ENCODE results near the gene OGG1. TPM values are rescaled to one million over a fixed set of nuclear protein-coding genes. Genes with fewer than 3 reads are reported as not detected.
A peak's percentile ranks its signal among the peaks of the same experiment; 100 is the strongest.

Gene OGG1
- total and polyA plus RNA-seq, 12 donors = 5.2 to 15.1 (median 8.5) TPM

- DNase-seq (no peak), ATAC-seq (peak; percentile 38 to 69 (median 52))
- peaks cover 0 to 63% (median 0%) of the 10 kb centered on the region in 9 donors for H3K4me1 ChIP-seq
- H3K9me3 ChIP-seq = no peaks in the 10 kb centered on the region
- no peak for TF ChIP-seq CTCF (IDR thresholded peaks at IDR 0.05)
- peaks cover 0 to 55% (median 34%) of the 10 kb centered on the region in 9 donors for H3K36me3 ChIP-seq
- H3K27ac ChIP-seq = peak overlapping the region in 3 of 10 donors; percentile 22 to 90 (median 36)
- H3K27me3 ChIP-seq = no peaks in the 10 kb centered on the region
- no peak overlapping the region for H3K4me3 ChIP-seq
- WGBS, 2 donors = 79 to 84% methylated on average over 8 of the region's 8 CpGs
- intact Hi-C loops (cut with DNase I) = no loop called here
These were observed 30.1 kb downstream of the OGG1 start for GRCh38 chr3:9779721-9780457.

- no peaks in the 10 kb centered on the region for H3K9me3 ChIP-seq
- no peak overlapping the region for H3K4me3 ChIP-seq
- DNase-seq = no peak
- H3K4me1 ChIP-seq = peaks cover 0 to 63% (median 0%) of the 10 kb centered on the region in 9 donors
- 87 to 89% methylated on average over 10 of the region's 10 CpGs for WGBS, 2 donors
- ATAC-seq = no peak
- intact Hi-C loops (cut with DNase I) = no loop called here
- no peaks in the 10 kb centered on the region for H3K27me3 ChIP-seq
- H3K36me3 ChIP-seq = peaks cover 0 to 60% (median 34%) of the 10 kb centered on the region in 9 donors
- TF ChIP-seq CTCF (IDR thresholded peaks at IDR 0.05) = no peak
- H3K27ac ChIP-seq = peak overlapping the region in 3 of 10 donors; percentile 22 to 90 (median 36)
These were observed 30.7 kb downstream of the OGG1 start for GRCh38 chr3:9780458-9780812.

- peaks cover 0 to 67% (median 0%) of the 10 kb centered on the region in 9 donors for H3K4me1 ChIP-seq
- WGBS, 2 donors = 92 to 95% methylated on average over 4 of the region's 4 CpGs
- H3K4me3 ChIP-seq = no peak overlapping the region
- no peaks in the 10 kb centered on the region for H3K27me3 ChIP-seq
- ATAC-seq = no peak
- TF ChIP-seq CTCF (IDR thresholded peaks at IDR 0.05) = no peak
- intact Hi-C loops (cut with DNase I) = no loop called here
- DNase-seq = no peak
- H3K36me3 ChIP-seq = peaks cover 0 to 65% (median 34%) of the 10 kb centered on the region in 9 donors
- peak overlapping the region in 2 of 10 donors; percentile 22 to 90 for H3K27ac ChIP-seq
- no peaks in the 10 kb centered on the region for H3K9me3 ChIP-seq
These were observed 31.2 kb downstream of the OGG1 start for GRCh38 chr3:9780910-9781309.

GRCh38 chr3:9781551-9781950, 31.8 kb downstream of the OGG1 start:
- Histone ChIP-seq H3K9me3 (no peaks in the 10 kb centered on the region), H3K4me1 (peaks cover 0 to 67% (median 0%) of the 10 kb centered on the region in 9 donors), H3K27ac (peak overlapping the region in 1 of 10 donors; percentile 90), H3K4me3 (no peak overlapping the region), H3K27me3 (no peaks in the 10 kb centered on the region), H3K36me3 (peaks cover 0 to 71% (median 34%) of the 10 kb centered on the region in 9 donors)
- no peak for TF ChIP-seq CTCF (IDR thresholded peaks at IDR 0.05)
- 86 to 91% methylated on average over 1 of the region's 1 CpG for WGBS, 2 donors
- intact Hi-C loops (cut with DNase I) = no loop called here
- DNase-seq (no peak), ATAC-seq (no peak)
